HEK293 (cell line): ENCODE measurements around the gene DSCAM.

Experiments
- CTCF ChIA-PET: fragments of 350-600 bp; formaldehyde crosslinking; extraction: SDS; loops from one replicate; lab custom pipeline; 2021; ENCODE audit warnings: antibody characterized with exemption; lab: Yijun Ruan, JAX
- POLR2A ChIA-PET: fragments of 300-600 bp; formaldehyde crosslinking; extraction: SDS; loops from one replicate; lab custom pipeline; 2020; ENCODE audit warnings: antibody characterized with exemption, inconsistent platforms; lab: Yijun Ruan, JAX
- H3K27ac ChIP-seq: fragments of 200-500 bp; sonication (Bioruptor generic); 2 replicates; pipeline ENCODE4 v1.5.1; 2014; ENCODE audit warnings: low read depth, low read length, control low read depth, inconsistent platforms; ENCODE audit errors: extremely low read depth
- H3K36me3 ChIP-seq, 2 experiments: fragments of 200-500 bp in 1 of 2; sonication (Bioruptor generic) in 1 of 2; 1 replicate in 1 of 2; 2 replicates in 1 of 2; pipeline ENCODE4 v1.5.1; 2014 to 2017; ENCODE audit warnings: inconsistent platforms in 2 of 2, low read length in 2 of 2; ENCODE audit not compliant: control insufficient read depth in 2 of 2, insufficient read depth in 1 of 2
- H3K4me1 ChIP-seq: fragments of 200-500 bp; sonication (Bioruptor generic); 2 replicates; pipeline ENCODE4 v1.5.1; 2014; ENCODE audit warnings: mild to moderate bottlenecking, low read length, inconsistent platforms; ENCODE audit not compliant: control insufficient read depth, insufficient read depth
- H3K4me3 ChIP-seq: 2 replicates; pipeline ENCODE4 v1.5.1; 2011; ENCODE audit warnings: low read depth, mild to moderate bottlenecking, control low read depth, low read length, moderate library complexity
- H3K9me3 ChIP-seq: fragments of 200-500 bp; sonication (Bioruptor generic); 2 replicates; pipeline ENCODE4 v1.5.1; 2014; ENCODE audit warnings: low read depth, low read length, inconsistent platforms; ENCODE audit not compliant: control insufficient read depth, insufficient read depth
- KLF7 ChIP-seq: fragments of 450-650 bp; formaldehyde crosslinking; IDR thresholded peaks from 2 replicates; pipeline ENCODE4 v1.5.1; 2016; ENCODE audit warnings: missing biosample characterization, missing genetic modification characterization, borderline replicate concordance
- OVOL3 ChIP-seq: fragments of 450-650 bp; formaldehyde crosslinking; IDR thresholded peaks from 2 replicates; pipeline ENCODE4 v1.5.1; 2016; ENCODE audit warnings: missing biosample characterization, missing genetic modification characterization
- REST ChIP-seq: fragments of 450-650 bp; formaldehyde crosslinking; IDR thresholded peaks from 2 replicates; pipeline ENCODE4 v1.5.1; 2016; ENCODE audit warnings: missing biosample characterization, missing genetic modification characterization
- ZBTB44 ChIP-seq: fragments of 450-650 bp; IDR thresholded peaks from 2 replicates; pipeline ENCODE4 v1.5.1; 2018; ENCODE audit warnings: missing biosample characterization, mild to moderate bottlenecking, missing genetic modification characterization
- ZFP3 ChIP-seq: fragments of 450-650 bp; formaldehyde crosslinking; IDR thresholded peaks from 2 replicates; pipeline ENCODE4 v1.5.1; 2016; ENCODE audit warnings: low read depth, missing biosample characterization, missing genetic modification characterization
- ZFP37 ChIP-seq: fragments of 450-650 bp; formaldehyde crosslinking; IDR thresholded peaks from 2 replicates; pipeline ENCODE4 v1.5.1; 2016; ENCODE audit warnings: missing biosample characterization, missing genetic modification characterization
- ZNF10 ChIP-seq: fragments of 450-650 bp; formaldehyde crosslinking; IDR thresholded peaks from 2 replicates; pipeline ENCODE4 v1.5.1; 2017; ENCODE audit warnings: missing biosample characterization, missing genetic modification characterization
- ZNF121 ChIP-seq: fragments of 450-650 bp; formaldehyde crosslinking; IDR thresholded peaks from 2 replicates; pipeline ENCODE4 v1.5.1; 2016; ENCODE audit warnings: missing biosample characterization, missing genetic modification characterization
- ZNF184 ChIP-seq: fragments of 450-650 bp; IDR thresholded peaks from 2 replicates; pipeline ENCODE4 v1.5.1; 2018; ENCODE audit warnings: missing biosample characterization, mild to moderate bottlenecking, missing genetic modification characterization
- ZNF311 ChIP-seq: fragments of 450-650 bp; formaldehyde crosslinking; IDR thresholded peaks from 2 replicates; pipeline ENCODE4 v1.5.1; 2017; ENCODE audit warnings: missing biosample characterization, missing genetic modification characterization, borderline replicate concordance
- ZNF391 ChIP-seq: fragments of 450-650 bp; formaldehyde crosslinking; IDR thresholded peaks from 2 replicates; pipeline ENCODE4 v1.5.1; 2016; ENCODE audit warnings: low read depth, missing biosample characterization, missing genetic modification characterization, borderline replicate concordance
- ZNF426 ChIP-seq: fragments of 450-650 bp; formaldehyde crosslinking; IDR thresholded peaks from 2 replicates; pipeline ENCODE4 v1.5.1; 2017; ENCODE audit warnings: missing biosample characterization, missing genetic modification characterization, mild to moderate bottlenecking, inconsistent platforms, moderate library complexity
- ZNF433 ChIP-seq: fragments of 450-650 bp; formaldehyde crosslinking; IDR thresholded peaks from 2 replicates; pipeline ENCODE4 v1.5.1; 2016; ENCODE audit warnings: missing biosample characterization, missing genetic modification characterization, low read depth
- ZNF488 ChIP-seq: fragments of 450-650 bp; formaldehyde crosslinking; IDR thresholded peaks from 2 replicates; pipeline ENCODE4 v1.5.1; 2016; ENCODE audit warnings: missing biosample characterization, missing genetic modification characterization
- ZNF514 ChIP-seq: fragments of 450-650 bp; formaldehyde crosslinking; IDR thresholded peaks from 2 replicates; pipeline ENCODE4 v1.5.1; 2016; ENCODE audit warnings: missing biosample characterization, missing genetic modification characterization
- ZNF518A ChIP-seq: fragments of 450-650 bp; formaldehyde crosslinking; conservative IDR thresholded peaks from 2 replicates; pipeline ENCODE4 v1.5.1; 2016; ENCODE audit warnings: low read depth, missing biosample characterization, missing genetic modification characterization
- ZNF580 ChIP-seq: fragments of 450-650 bp; formaldehyde crosslinking; IDR thresholded peaks from 2 replicates; pipeline ENCODE4 v1.5.1; 2016; ENCODE audit warnings: missing biosample characterization, missing genetic modification characterization
- ZNF664 ChIP-seq: fragments of 450-650 bp; formaldehyde crosslinking; IDR thresholded peaks from 2 replicates; pipeline ENCODE4 v1.5.1; 2016; ENCODE audit warnings: missing biosample characterization, missing genetic modification characterization
- ZNF677 ChIP-seq: fragments of 450-650 bp; IDR thresholded peaks from 2 replicates; pipeline ENCODE4 v1.5.0; 2018; ENCODE audit warnings: missing biosample characterization, mild to moderate bottlenecking, missing genetic modification characterization, moderate library complexity
- ZNF791 ChIP-seq: fragments of 450-650 bp; formaldehyde crosslinking; IDR thresholded peaks from 2 replicates; pipeline ENCODE4 v1.5.1; 2016; ENCODE audit warnings: missing biosample characterization, missing genetic modification characterization
- ZSCAN16 ChIP-seq: fragments of 450-650 bp; formaldehyde crosslinking; IDR thresholded peaks from 2 replicates; pipeline ENCODE4 v1.5.1; 2016; ENCODE audit warnings: missing biosample characterization, missing genetic modification characterization

DSCAM gene

GRCh38 chr21:40797891-40798290 is 49.1 kb downstream of the DSCAM start (continued):
- TF ChIP-seq REST (tag by site-specific recombination) (no peak), ZFP37 (tag by site-specific recombination) (no peak), ZNF488 (tag by site-specific recombination) (no peak), ZSCAN16 (tag by site-specific recombination) (no peak)

GRCh38 chr21:40797410-40797809 is 49.5 kb downstream of the DSCAM start:
- no peak overlapping the region for H3K4me3 ChIP-seq
- CTCF ChIA-PET: no interaction called here
- no peak overlapping the region for H3K27ac ChIP-seq
- H3K9me3 ChIP-seq: no peaks in the 10 kb centered on the region
- POLR2A ChIA-PET: no interaction called here
- TF ChIP-seq ZFP3 (tag by site-specific recombination) (no peak), ZNF580 (tag by site-specific recombination) (no peak), ZNF10 (tag by site-specific recombination) (no peak), ZNF184 (tag by site-specific recombination) (no peak), ZNF121 (tag by site-specific recombination) (no peak), ZNF518A (tag by site-specific recombination) (no peak), ZBTB44 (tag by site-specific recombination) (no peak), ZNF391 (tag by site-specific recombination) (no peak), ZNF677 (tag by site-specific recombination) (no peak), ZNF426 (tag by site-specific recombination) (no peak), ZNF664 (tag by site-specific recombination) (no peak), ZNF514 (tag by site-specific recombination) (no peak), OVOL3 (tag by site-specific recombination) (no peak), KLF7 (tag by site-specific recombination) (no peak), ZNF311 (tag by site-specific recombination) (no peak), ZNF433 (no peak), ZNF791 (tag by site-specific recombination) (no peak)
- no peaks in the 10 kb centered on the region for H3K4me1 ChIP-seq
- H3K36me3 ChIP-seq: no peaks in the 10 kb centered on the region
